Renal pelvis (tissue), 4 donors: ENCODE data around the gene RIPK4. TPM values are rescaled to one million over a fixed set of nuclear protein-coding genes. Genes with fewer than 3 reads are reported as not detected.

Experiments
- DNase-seq: peaks from one replicate; pipeline ENCODE4 v3.0.0-alpha.2; 2013
- polyA plus RNA-seq, 3 donors: library from polyadenylated mRNA; unstranded; fragments of 120-200 nt; gene quantifications; one replicate each; pipeline ENCODE4 v1.2.1, GENCODE V29; 2013; ENCODE audit not compliant: insufficient read length in 3 of 3

The RIPK4 gene
- polyA plus RNA-seq, 3 donors, result 19.9 to 25.3 (median 23.2) TPM

GRCh38 chr21:41755934-41756773, 10.7 kb downstream of the RIPK4 start:
- no peak for DNase-seq

- no peak for DNase-seq
Observed at GRCh38 chr21:41755258-41755933, 11.5 kb downstream of the RIPK4 start.

GRCh38 chr21:41754479-41754891, 12.4 kb downstream of the RIPK4 start:
- DNase-seq, result no peak

- no peak for DNase-seq
Observed at GRCh38 chr21:41753006-41753898, 13.6 kb downstream of the RIPK4 start.

- DNase-seq, result no peak
Observed at GRCh38 chr21:41752231-41752681, 14.6 kb downstream of the RIPK4 start.

- DNase-seq, result no peak
Observed at GRCh38 chr21:41751611-41752011, 15.2 kb downstream of the RIPK4 start.

- no peak for DNase-seq
Observed at GRCh38 chr21:41750532-41751151, 16.2 kb downstream of the RIPK4 start.

GRCh38 chr21:41750051-41750450, 16.8 kb downstream of the RIPK4 start:
- no peak for DNase-seq

GRCh38 chr21:41749286-41749685, 17.6 kb downstream of the RIPK4 start:
- no peak for DNase-seq

GRCh38 chr21:41747943-41748738, 18.7 kb downstream of the RIPK4 start:
- no peak for DNase-seq

GRCh38 chr21:41746744-41747006, 20.2 kb downstream of the RIPK4 start:
- no peak for DNase-seq

- no peak for DNase-seq
Observed at GRCh38 chr21:41745971-41746743, 20.7 kb downstream of the RIPK4 start.

GRCh38 chr21:41745026-41745820, 21.6 kb downstream of the RIPK4 start:
- no peak for DNase-seq

- DNase-seq, result no peak
Observed at GRCh38 chr21:41744028-41744930, 22.6 kb downstream of the RIPK4 start.

- DNase-seq, result no peak
Observed at GRCh38 chr21:41743321-41744027, 23.4 kb downstream of the RIPK4 start.

GRCh38 chr21:41742073-41742875, 24.6 kb downstream of the RIPK4 start:
- no peak for DNase-seq
